Activated T-helper 2 cell treated with anti-CD3 and anti-CD28 coated beads, Interferon-gamma antibody, Interleukin-2, Interleukin-4, amounts not matched to agents 10 μg/mL and 5 μg/mL and 100 μg/mL, durations not matched to agents 14 hours and 24 hours and 36 hours (primary cell): ENCODE results near the gene GRID1. TPM values are rescaled to one million over a fixed set of nuclear protein-coding genes. Genes with fewer than 3 reads are reported as not detected.

Experiments used
- DNase-seq: peaks from one replicate; pipeline ENCODE4 v3.0.0; 2021; ENCODE audit warnings: low spot score
- H3K27ac Mint-ChIP-seq: one replicate; pipeline ENCODE4 v1.8.0; 2021; ENCODE audit warnings: mixed read lengths
- H3K27me3 Mint-ChIP-seq: one replicate; pipeline ENCODE4 v1.8.0; 2021; ENCODE audit warnings: low read depth, mixed read lengths
- H3K36me3 Mint-ChIP-seq: one replicate; pipeline ENCODE4 v1.8.0; 2021; ENCODE audit warnings: low read depth, mixed read lengths
- H3K4me1 Mint-ChIP-seq: one replicate; pipeline ENCODE4 v1.8.0; 2021; ENCODE audit warnings: low read depth, mixed read lengths
- H3K4me3 Mint-ChIP-seq: one replicate; pipeline ENCODE4 v1.8.0; 2021; ENCODE audit warnings: low read depth, mild to moderate bottlenecking, moderate library complexity, mixed read lengths
- H3K9me3 Mint-ChIP-seq: one replicate; pipeline ENCODE4 v1.8.0; 2021; ENCODE audit warnings: mixed read lengths
- intact Hi-C: fragments of 100-400 bp; cut with micrococcal nuclease; formaldehyde crosslinking; loops from one replicate; pipeline ENCODE4 v1.15.1; 2023
- total RNA-seq: library from RNA; stranded (reverse); gene quantifications from 2 replicates; pipeline ENCODE4 v1.2.3, GENCODE V29; 2022

Gene GRID1
- total RNA-seq, 1 donor from 2014 or later = not detected

DNA sequence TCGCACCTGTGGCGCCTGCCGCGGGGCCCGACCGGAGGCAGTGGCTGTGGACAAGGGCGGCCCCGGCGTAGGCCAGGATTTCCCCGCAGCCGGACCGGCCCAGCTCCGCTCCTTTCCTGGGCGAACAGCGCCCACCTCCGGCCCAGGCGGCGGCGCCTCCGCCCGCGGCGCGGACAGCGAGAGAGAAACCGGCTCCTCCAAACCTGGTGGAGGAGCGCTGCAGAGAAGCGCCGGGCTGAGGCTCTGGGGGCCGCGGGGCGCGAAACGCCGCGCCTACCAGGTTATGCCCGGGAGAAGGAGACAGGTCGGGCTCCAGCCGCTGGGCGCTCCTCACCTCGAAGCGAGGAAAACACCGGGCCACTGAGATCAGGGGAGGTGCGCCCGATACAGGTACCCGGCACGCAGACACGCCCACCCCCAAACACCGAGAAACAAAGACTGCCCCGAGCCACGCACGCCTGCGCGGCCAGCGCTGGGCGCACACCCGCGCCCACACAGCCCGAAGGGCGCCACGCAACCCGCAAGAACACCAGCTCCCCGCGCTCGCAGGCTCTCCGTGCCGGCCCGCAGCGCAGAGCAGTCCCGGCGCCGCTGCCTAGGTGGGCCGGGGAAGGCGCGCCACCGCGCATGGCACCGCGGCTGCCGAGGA lies 3.3 kb downstream of the GRID1 start:
- Mint-ChIP-seq H3K27ac (no peak overlapping the region), H3K4me3 (no peak overlapping the region), H3K9me3 (no peaks in the 10 kb centered on the region), H3K36me3 (no peaks in the 10 kb centered on the region), H3K27me3 (peaks cover 58% of the 10 kb centered on the region), H3K4me1 (peaks cover 3% of the 10 kb centered on the region)
- intact Hi-C loops = no loop called here
- DNase-seq = no peak

DNA sequence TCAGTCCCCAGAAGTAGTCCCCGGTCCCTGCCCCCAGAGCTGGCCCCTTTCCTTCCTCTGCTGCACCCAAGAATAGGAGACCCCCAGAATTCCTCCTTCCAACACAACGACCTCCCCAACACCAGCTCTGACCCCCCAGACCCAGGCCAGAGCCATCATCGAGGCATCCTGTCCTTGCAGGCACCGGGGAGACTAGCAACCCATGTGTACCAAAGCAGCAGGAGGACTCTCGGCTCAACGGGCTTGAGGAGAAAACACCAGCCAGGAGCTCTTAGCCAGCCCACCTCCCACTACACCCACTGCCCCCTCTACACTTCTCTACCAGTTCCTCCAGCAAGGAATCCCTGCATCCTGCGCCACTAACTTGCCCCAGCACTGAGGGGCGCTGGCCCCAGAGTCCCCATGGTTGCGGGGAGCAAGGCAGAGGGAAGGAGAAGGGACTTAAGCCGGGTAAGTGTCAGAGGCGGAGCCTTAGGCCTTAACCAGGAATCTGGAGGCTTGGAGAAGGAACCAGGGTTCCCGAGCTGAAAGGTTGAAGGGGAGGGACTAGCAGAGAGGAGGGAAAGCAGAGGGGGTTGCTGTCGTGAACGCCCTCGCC lies 3.9 kb downstream of the GRID1 start:
- H3K4me3 Mint-ChIP-seq = no peak overlapping the region
- H3K36me3 Mint-ChIP-seq = no peaks in the 10 kb centered on the region
- peaks cover 3% of the 10 kb centered on the region for H3K4me1 Mint-ChIP-seq
- no peak for DNase-seq
- H3K27ac Mint-ChIP-seq = no peak overlapping the region
- H3K27me3 Mint-ChIP-seq = peaks cover 53% of the 10 kb centered on the region
- intact Hi-C loops = no loop called here
- H3K9me3 Mint-ChIP-seq = no peaks in the 10 kb centered on the region

GRCh38 chr10:86362129-86362527 lies 4.5 kb downstream of the GRID1 start:
- Mint-ChIP-seq H3K36me3 (no peaks in the 10 kb centered on the region), H3K4me1 (peaks cover 3% of the 10 kb centered on the region), H3K27me3 (peaks cover 48% of the 10 kb centered on the region), H3K27ac (no peak overlapping the region), H3K4me3 (no peak overlapping the region), H3K9me3 (no peaks in the 10 kb centered on the region)
- DNase-seq = no peak
- intact Hi-C loops = no loop called here

GRCh38 chr10:86361156-86362128 lies 5.2 kb downstream of the GRID1 start:
- Mint-ChIP-seq H3K4me3 (no peak overlapping the region), H3K36me3 (no peaks in the 10 kb centered on the region), H3K9me3 (no peaks in the 10 kb centered on the region), H3K27ac (no peak overlapping the region), H3K4me1 (peaks cover 3% of the 10 kb centered on the region), H3K27me3 (peaks cover 50% of the 10 kb centered on the region)
- no peak for DNase-seq
- intact Hi-C loops = no loop called here

DNA sequence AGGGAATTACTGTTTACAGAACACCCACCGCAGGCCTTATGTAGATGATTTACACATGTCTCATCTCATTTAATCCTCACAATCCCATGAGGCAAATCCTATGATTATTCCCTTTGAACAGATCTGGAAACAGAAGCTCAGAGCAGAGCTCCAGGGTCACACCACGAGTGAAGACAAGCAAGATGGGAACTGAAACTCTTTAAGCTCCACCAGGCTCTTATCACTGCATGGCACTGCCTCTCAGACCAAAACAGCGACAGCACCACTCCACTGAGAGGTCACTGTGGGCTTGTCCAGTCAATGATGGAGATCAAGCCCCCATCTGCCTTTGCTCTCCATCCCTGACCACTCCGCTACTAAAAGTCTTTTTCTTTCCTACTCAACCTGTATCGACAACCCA lies 5.9 kb downstream of the GRID1 start:
- intact Hi-C loops = no loop called here
- Mint-ChIP-seq H3K27me3 (peaks cover 48% of the 10 kb centered on the region), H3K4me3 (no peak overlapping the region), H3K9me3 (no peaks in the 10 kb centered on the region), H3K27ac (no peak overlapping the region), H3K36me3 (no peaks in the 10 kb centered on the region), H3K4me1 (peaks cover 3% of the 10 kb centered on the region)
- no peak for DNase-seq

GRCh38 chr10:86359954-86360353 lies 6.6 kb downstream of the GRID1 start:
- Mint-ChIP-seq H3K27me3 (peaks cover 44% of the 10 kb centered on the region), H3K27ac (no peak overlapping the region), H3K9me3 (no peaks in the 10 kb centered on the region), H3K4me3 (no peak overlapping the region), H3K4me1 (no peaks in the 10 kb centered on the region), H3K36me3 (no peaks in the 10 kb centered on the region)
- intact Hi-C loops = no loop called here
- DNase-seq = no peak

GRCh38 chr10:86359111-86359510 lies 7.5 kb downstream of the GRID1 start:
- no peaks in the 10 kb centered on the region for H3K36me3 Mint-ChIP-seq
- peaks cover 38% of the 10 kb centered on the region for H3K27me3 Mint-ChIP-seq
- H3K27ac Mint-ChIP-seq = no peak overlapping the region
- H3K4me1 Mint-ChIP-seq = no peaks in the 10 kb centered on the region
- intact Hi-C loops = no loop called here
- no peak overlapping the region for H3K4me3 Mint-ChIP-seq
- no peaks in the 10 kb centered on the region for H3K9me3 Mint-ChIP-seq
- no peak for DNase-seq

- H3K4me3 Mint-ChIP-seq = no peak overlapping the region
These were observed 8.9 kb downstream of the GRID1 start for GRCh38 chr10:86357676-86358075.

GRCh38 chr10:86357041-86357440 lies 9.6 kb downstream of the GRID1 start:
- no peaks in the 10 kb centered on the region for H3K36me3 Mint-ChIP-seq
- no peak for DNase-seq
- H3K4me1 Mint-ChIP-seq = no peaks in the 10 kb centered on the region
- H3K27me3 Mint-ChIP-seq = peaks cover 21% of the 10 kb centered on the region
- intact Hi-C loops = no loop called here
- no peak overlapping the region for H3K4me3 Mint-ChIP-seq
- H3K27ac Mint-ChIP-seq = no peak overlapping the region
- H3K9me3 Mint-ChIP-seq = no peaks in the 10 kb centered on the region

More at GRCh38 chr10:86357676-86358075, 8.9 kb downstream of the GRID1 start:
- Mint-ChIP-seq H3K27me3 (peaks cover 27% of the 10 kb centered on the region), H3K9me3 (no peaks in the 10 kb centered on the region), H3K36me3 (no peaks in the 10 kb centered on the region), H3K27ac (no peak overlapping the region), H3K4me1 (no peaks in the 10 kb centered on the region)
- DNase-seq = no peak
- intact Hi-C loops = no loop called here

- DNase-seq = no peak
- Mint-ChIP-seq H3K9me3 (no peaks in the 10 kb centered on the region), H3K4me3 (no peak overlapping the region), H3K27me3 (peaks cover 15% of the 10 kb centered on the region), H3K36me3 (no peaks in the 10 kb centered on the region), H3K4me1 (no peaks in the 10 kb centered on the region), H3K27ac (no peak overlapping the region)
- intact Hi-C loops = no loop called here
These were observed 10.3 kb downstream of the GRID1 start for GRCh38 chr10:86356296-86356695.

DNA sequence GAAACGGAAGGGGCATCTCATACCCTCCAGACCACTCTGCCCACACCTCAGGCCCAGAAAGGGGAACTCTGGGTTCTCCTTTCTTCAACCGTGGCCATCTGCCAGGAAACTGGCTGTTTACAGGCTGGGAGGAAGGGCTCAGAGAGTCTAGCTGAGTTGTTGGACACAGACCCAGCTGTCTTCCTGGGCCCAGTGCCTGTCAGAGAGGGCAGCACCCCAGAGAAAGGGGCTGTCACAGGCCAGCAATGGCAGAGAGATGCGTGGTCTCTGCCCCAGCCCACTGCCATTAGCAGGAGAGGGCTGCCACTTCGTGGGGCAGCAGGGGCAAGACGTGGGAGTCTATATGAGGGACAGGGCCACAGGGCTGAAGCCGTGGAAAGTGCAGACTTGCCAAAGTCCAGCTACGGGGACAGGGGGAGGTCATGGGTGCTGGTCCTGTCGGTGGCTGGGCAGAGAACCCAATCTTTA lies 11.0 kb downstream of the GRID1 start:
- H3K36me3 Mint-ChIP-seq = no peaks in the 10 kb centered on the region
- H3K27ac Mint-ChIP-seq = no peak overlapping the region
- intact Hi-C loops = no loop called here
- no peaks in the 10 kb centered on the region for H3K4me1 Mint-ChIP-seq
- no peak for DNase-seq
- no peaks in the 10 kb centered on the region for H3K9me3 Mint-ChIP-seq
- H3K27me3 Mint-ChIP-seq = peaks cover 9% of the 10 kb centered on the region
- no peak overlapping the region for H3K4me3 Mint-ChIP-seq

DNA sequence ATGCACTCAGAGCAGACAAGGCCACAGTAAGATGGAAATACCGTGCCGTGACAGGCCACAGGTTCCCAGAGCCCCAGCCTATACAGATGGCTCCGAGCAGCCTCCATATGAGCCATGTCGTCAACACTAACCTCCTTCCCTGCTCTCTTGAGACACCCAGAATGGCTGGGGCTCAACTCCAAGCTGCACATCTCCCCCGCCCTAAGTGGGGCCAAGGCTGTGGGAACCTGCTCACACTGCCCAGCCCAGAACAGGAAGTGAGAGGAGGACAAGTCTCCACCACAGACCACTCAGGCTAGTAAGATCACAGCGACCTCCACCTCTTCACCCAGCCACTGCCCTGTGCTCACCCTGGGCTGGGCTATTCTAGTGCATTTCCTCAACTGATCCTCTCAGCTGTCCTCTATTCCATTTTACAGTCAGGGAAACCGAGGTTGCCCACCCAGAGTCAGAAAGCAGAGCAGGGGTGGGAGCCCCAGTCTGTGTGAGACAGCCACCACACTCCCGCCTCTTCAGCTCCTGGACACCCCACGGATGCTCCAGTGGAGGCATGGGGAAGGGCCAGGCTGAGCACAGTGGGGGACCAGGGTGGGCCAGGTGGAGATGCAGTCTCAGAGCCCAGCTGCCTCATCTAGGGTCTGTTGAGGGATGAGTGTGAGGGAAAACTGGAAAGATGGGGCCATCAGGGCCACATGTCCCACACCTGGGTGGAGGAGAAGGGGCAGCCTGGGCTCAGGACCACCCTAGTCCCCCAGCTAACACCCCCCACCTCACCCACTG lies 11.6 kb downstream of the GRID1 start:
- no peaks in the 10 kb centered on the region for H3K36me3 Mint-ChIP-seq
- intact Hi-C loops = no loop called here
- no peaks in the 10 kb centered on the region for H3K9me3 Mint-ChIP-seq
- H3K27ac Mint-ChIP-seq = no peak overlapping the region
- H3K4me1 Mint-ChIP-seq = no peaks in the 10 kb centered on the region
- peaks cover 10% of the 10 kb centered on the region for H3K27me3 Mint-ChIP-seq
- no peak overlapping the region for H3K4me3 Mint-ChIP-seq
- DNase-seq = no peak
